Muscle of arm (tissue), 12 donors: Measurements from ENCODE around the gene NMD3. TPM values are rescaled to one million over a fixed set of nuclear protein-coding genes. Genes with fewer than 3 reads are reported as not detected.
"Not testable (repeated sequence)": the region's sequence is repeated elsewhere in the genome, so short reads cannot be mapped to it uniquely, and the experiment has no call there.

Source experiments
- DNase-seq: peaks from one replicate; pipeline ENCODE4 v3.0.0-alpha.2; 2013
- polyA plus RNA-seq, 12 donors: library from polyadenylated mRNA; unstranded; fragments of 120-200 nt; gene quantifications; one replicate each; pipeline ENCODE4 v1.2.1, GENCODE V29; 2013; ENCODE audit not compliant: insufficient read length in 12 of 12

The NMD3 gene
- polyA plus RNA-seq, 12 donors: 28.6 to 54.9 (median 39.9) TPM; not detected in 1

GRCh38 chr3:161273589-161274218 lies 52.6 kb downstream of the NMD3 start:
- DNase-seq: peak; percentile 32

GRCh38 chr3:161274691-161275298 lies 53.7 kb downstream of the NMD3 start:
- DNase-seq: no peak

GRCh38 chr3:161275919-161276318 lies 54.8 kb downstream of the NMD3 start:
- DNase-seq: no peak

- not testable (repeated sequence) for DNase-seq
Measured at GRCh38 chr3:161282387-161282786, 61.3 kb downstream of the NMD3 start.

- no peak for DNase-seq
Measured at GRCh38 chr3:161284989-161285388, 63.9 kb downstream of the NMD3 start.

- DNase-seq: no peak
Measured at GRCh38 chr3:161289174-161289573, 68.1 kb downstream of the NMD3 start.

GRCh38 chr3:161291191-161291901 lies 70.2 kb downstream of the NMD3 start:
- no peak for DNase-seq

GRCh38 chr3:161293381-161293780 lies 72.3 kb downstream of the NMD3 start:
- no peak for DNase-seq

- DNase-seq: no peak
Measured at GRCh38 chr3:161295325-161295724, 74.2 kb downstream of the NMD3 start.

GRCh38 chr3:161296814-161297213 lies 75.7 kb downstream of the NMD3 start:
- no peak for DNase-seq

Other genes starting within 250 kb of the NMD3 start
- 10 to 100 TPM in 11 of 12 donors, not detected in 1; 17.4 to 31.3 (median 20.8) TPM for gene B3GALNT1, start 116.0 kb upstream of the NMD3 start, polyA plus RNA-seq
- 1 to 10 TPM in 4 of 12 donors, under 1 TPM in 6, not detected in 2; 0.23 to 7.6 (median 0.89) TPM for gene SPTSSB, start 150.2 kb downstream of the NMD3 start, polyA plus RNA-seq